ENCODE data around the gene CHRNG. TPM values are rescaled to one million over a fixed set of nuclear protein-coding genes. Genes with fewer than 3 reads are reported as not detected.

CHRNG gene
- polyA plus RNA-seq, 1 donor from 2014 or later, result not detected

DNA sequence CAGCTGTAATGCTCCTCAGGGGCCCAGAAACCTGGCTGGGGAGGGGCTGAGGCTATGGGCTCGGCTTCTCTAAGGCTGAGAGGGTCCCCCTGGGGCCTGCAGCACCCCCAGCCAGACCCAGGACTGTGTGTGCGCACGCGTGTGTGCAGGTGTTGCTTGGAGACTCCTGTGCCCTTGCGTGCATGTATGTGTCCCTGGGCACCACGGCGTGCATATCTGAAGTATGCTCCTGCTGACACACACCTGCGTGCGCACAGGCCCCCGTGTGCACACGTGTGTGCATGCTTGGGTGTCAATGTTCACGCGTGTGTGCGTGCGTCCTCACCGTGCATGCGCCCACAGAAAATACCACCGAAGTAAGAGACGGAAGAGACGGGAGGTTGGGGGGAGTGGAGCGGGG lies 37.0 kb upstream of the CHRNG start:
- TF ChIP-seq RAD21 (conservative IDR thresholded peaks at IDR 0.05), result no peak
- TF ChIP-seq, protein P1, sequence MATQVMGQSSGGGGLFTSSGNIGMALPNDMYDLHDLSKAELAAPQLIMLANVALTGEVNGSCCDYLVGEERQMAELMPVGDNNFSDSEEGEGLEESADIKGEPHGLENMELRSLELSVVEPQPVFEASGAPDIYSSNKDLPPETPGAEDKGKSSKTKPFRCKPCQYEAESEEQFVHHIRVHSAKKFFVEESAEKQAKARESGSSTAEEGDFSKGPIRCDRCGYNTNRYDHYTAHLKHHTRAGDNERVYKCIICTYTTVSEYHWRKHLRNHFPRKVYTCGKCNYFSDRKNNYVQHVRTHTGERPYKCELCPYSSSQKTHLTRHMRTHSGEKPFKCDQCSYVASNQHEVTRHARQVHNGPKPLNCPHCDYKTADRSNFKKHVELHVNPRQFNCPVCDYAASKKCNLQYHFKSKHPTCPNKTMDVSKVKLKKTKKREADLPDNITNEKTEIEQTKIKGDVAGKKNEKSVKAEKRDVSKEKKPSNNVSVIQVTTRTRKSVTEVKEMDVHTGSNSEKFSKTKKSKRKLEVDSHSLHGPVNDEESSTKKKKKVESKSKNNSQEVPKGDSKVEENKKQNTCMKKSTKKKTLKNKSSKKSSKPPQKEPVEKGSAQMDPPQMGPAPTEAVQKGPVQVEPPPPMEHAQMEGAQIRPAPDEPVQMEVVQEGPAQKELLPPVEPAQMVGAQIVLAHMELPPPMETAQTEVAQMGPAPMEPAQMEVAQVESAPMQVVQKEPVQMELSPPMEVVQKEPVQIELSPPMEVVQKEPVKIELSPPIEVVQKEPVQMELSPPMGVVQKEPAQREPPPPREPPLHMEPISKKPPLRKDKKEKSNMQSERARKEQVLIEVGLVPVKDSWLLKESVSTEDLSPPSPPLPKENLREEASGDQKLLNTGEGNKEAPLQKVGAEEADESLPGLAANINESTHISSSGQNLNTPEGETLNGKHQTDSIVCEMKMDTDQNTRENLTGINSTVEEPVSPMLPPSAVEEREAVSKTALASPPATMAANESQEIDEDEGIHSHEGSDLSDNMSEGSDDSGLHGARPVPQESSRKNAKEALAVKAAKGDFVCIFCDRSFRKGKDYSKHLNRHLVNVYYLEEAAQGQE (IDR thresholded peaks at IDR 0.05; ENCODE audit: borderline replicate concordance), result peak; percentile 47
- TF ChIP-seq MXI1 (conservative IDR thresholded peaks at IDR 0.05; ENCODE audit: poor library complexity, severe bottlenecking), result peak; percentile 27
- TF ChIP-seq SMC3 (conservative IDR thresholded peaks at IDR 0.05; ENCODE audit: poor library complexity), result no peak
- H3K27ac ChIP-seq (ENCODE audit: low read length), result peak overlapping the region; percentile 88
- H3K36me3 ChIP-seq (ENCODE audit: insufficient read depth, low read length), result no peaks in the 10 kb centered on the region
- no peaks in the 10 kb centered on the region for H3K79me2 ChIP-seq (replicated peaks; ENCODE audit: insufficient read depth, low read length)
- peaks cover 5% of the 10 kb centered on the region for H3F3A ChIP-seq (ENCODE audit: insufficient read depth, low read length, poor library complexity, severe bottlenecking)
- peak overlapping the region; percentile 40 for H2AFZ ChIP-seq (ENCODE audit: low read depth, low read length)
- H3K9ac ChIP-seq (ENCODE audit: low read length), result peak overlapping the region; percentile 73
- H3K9me2 ChIP-seq (ENCODE audit: insufficient read depth, low read length), result no peaks in the 10 kb centered on the region
- peaks cover 10% of the 10 kb centered on the region for H3K27me3 ChIP-seq (ENCODE audit: insufficient read depth, low read depth, low read length)
- peak overlapping the region; percentile 62 for H3K4me2 ChIP-seq (ENCODE audit: low read length)
- no peaks in the 10 kb centered on the region for H3K9me3 ChIP-seq (ENCODE audit: low read length)
- H3K4me3 ChIP-seq (ENCODE audit: low read length), result peak overlapping the region; percentile 64
- no peaks in the 10 kb centered on the region for H4K20me1 ChIP-seq (ENCODE audit: insufficient read depth)

- H3K9ac ChIP-seq (ENCODE audit: low read length), result peak overlapping the region; percentile 73
- peaks cover 10% of the 10 kb centered on the region for H3K27me3 ChIP-seq (ENCODE audit: insufficient read depth, low read depth, low read length)
- H3K4me3 ChIP-seq (ENCODE audit: low read length), result peak overlapping the region; percentile 64
- peaks cover 5% of the 10 kb centered on the region for H3F3A ChIP-seq (ENCODE audit: insufficient read depth, low read length, poor library complexity, severe bottlenecking)
- H2AFZ ChIP-seq (ENCODE audit: low read depth, low read length), result no peak overlapping the region
- no peaks in the 10 kb centered on the region for H4K20me1 ChIP-seq (ENCODE audit: insufficient read depth)
- H3K27ac ChIP-seq (ENCODE audit: low read length), result peak overlapping the region; percentile 88
- no peaks in the 10 kb centered on the region for H3K36me3 ChIP-seq (ENCODE audit: insufficient read depth, low read length)
- no peaks in the 10 kb centered on the region for H3K79me2 ChIP-seq (replicated peaks; ENCODE audit: insufficient read depth, low read length)
- TF ChIP-seq TAF1 (IDR thresholded peaks at IDR 0.05; ENCODE audit: low read depth) (no peak), EZH2 (IDR thresholded peaks at IDR 0.05; ENCODE audit: borderline replicate concordance, insufficient read depth, low read length, poor library complexity, severe bottlenecking) (no peak), MXI1 (conservative IDR thresholded peaks at IDR 0.05; ENCODE audit: poor library complexity, severe bottlenecking) (peak; percentile 8), RAD21 (conservative IDR thresholded peaks at IDR 0.05) (no peak), CTCF (IDR thresholded peaks at IDR 0.05; ENCODE audit: poor library complexity, severe bottlenecking) (no peak), POLR2AphosphoS5 (IDR thresholded peaks at IDR 0.05) (peak; percentile 56), EP300 (conservative IDR thresholded peaks at IDR 0.05; ENCODE audit: poor library complexity, severe bottlenecking) (no peak), SMC3 (conservative IDR thresholded peaks at IDR 0.05; ENCODE audit: poor library complexity) (no peak)
- TF ChIP-seq, protein P1 (IDR thresholded peaks at IDR 0.05; ENCODE audit: borderline replicate concordance), result peak; percentile 22
- H3K9me2 ChIP-seq (ENCODE audit: insufficient read depth, low read length), result no peaks in the 10 kb centered on the region
- no peak overlapping the region for H3K4me2 ChIP-seq (ENCODE audit: low read length)
- H3K9me3 ChIP-seq (ENCODE audit: low read length), result no peaks in the 10 kb centered on the region
Measured at GRCh38 chr2:232502911-232503808, 36.3 kb upstream of the CHRNG start.

All from neural cell (in vitro differentiated cells).